Aorta (tissue), 5 donors: ENCODE measurements around the gene APOL1. TPM values are rescaled to one million over a fixed set of nuclear protein-coding genes. Genes with fewer than 3 reads are reported as not detected.

ENCODE experiments used
- ATAC-seq: fragments of 200-7000 bp; cut with Tn5 transposase; one replicate; pipeline ENCODE4 v1.9.1; 2022; ENCODE audit warnings: moderate library complexity; ENCODE audit not compliant: low FRiP score
- DNase-seq, 2 donors: peaks; one replicate each; pipeline ENCODE4 v3.0.0-alpha.2; 2020
- H3K27ac ChIP-seq, 2 donors: one replicate each; pipeline ENCODE4 v1.5.1; 2013; ENCODE audit warnings: low read length in 2 of 2, mild to moderate bottlenecking in 2 of 2, moderate library complexity in 2 of 2, control low read depth in 1 of 2, inconsistent platforms in 1 of 2, low read depth in 1 of 2
- H3K27me3 ChIP-seq, 2 donors: one replicate each; pipeline ENCODE4 v1.6.1; 2013; ENCODE audit warnings: control low read depth in 1 of 2, low read length in 1 of 2, mild to moderate bottlenecking in 1 of 2, moderate library complexity in 1 of 2; ENCODE audit not compliant: insufficient read depth in 2 of 2, control insufficient read depth in 1 of 2
- H3K36me3 ChIP-seq, 2 donors: one replicate each; pipeline ENCODE4 v1.6.1; 2013; ENCODE audit warnings: control low read depth in 1 of 2, low read length in 1 of 2, mild to moderate bottlenecking in 1 of 2; ENCODE audit not compliant: insufficient read depth in 2 of 2, control insufficient read depth in 1 of 2
- H3K4me1 ChIP-seq, 2 donors: one replicate each; pipeline ENCODE4 v1.6.1; 2013; ENCODE audit warnings: low read length in 2 of 2, control low read depth in 1 of 2, mild to moderate bottlenecking in 1 of 2, moderate library complexity in 1 of 2; ENCODE audit not compliant: insufficient read depth in 2 of 2, control insufficient read depth in 1 of 2
- H3K4me3 ChIP-seq, 2 donors: one replicate each; pipeline ENCODE4 v1.5.1; 2013; ENCODE audit warnings: low read length in 2 of 2, control low read depth in 1 of 2, mild to moderate bottlenecking in 1 of 2
- H3K9me3 ChIP-seq: one replicate; pipeline ENCODE4 v1.6.1; 2013; ENCODE audit warnings: mild to moderate bottlenecking, low read length; ENCODE audit not compliant: control insufficient read depth
- WGBS, 2 donors: extraction: QIAGEN DNeasy Blood & Tissue Kit; methylation state at CpG; one replicate each; pipeline ENCODE4 v1.1.7; 2013; 5-methylcytosine and 5-hydroxymethylcytosine counted together
- intact Hi-C, 2 donors: fragments of 100-400 bp; cut with DNase I; formaldehyde crosslinking; loops; one replicate each; pipeline versions ENCODE4 v1.14.2 to v1.15.0; 2022
- polyA plus RNA-seq, 2 donors: library from polyadenylated mRNA; stranded (reverse); fragments of 200-250 nt; gene quantifications; one replicate each; pipeline ENCODE4 v1.2.3, GENCODE V29; 2013
- total RNA-seq, 2 donors: library from RNA; stranded (reverse); fragmentation: NEBNext Ultra II Directional; extraction: Animal tissue kit (Norgen Biotek cat#: 25700); gene quantifications; one replicate each; pipeline ENCODE4 v1.2.1, GENCODE V29; 2021
- donor health status: healthy with polysubstance abuse.
- donor health status: Bipolar disorder and iron deficiency.
- donor health status: DM: no; HTN: no; CAD: no.
- donor health status: DM: no; HTN: no; CAD: no.
- donor health status: DM: yes; HTN: yes; CAD: no.

The APOL1 gene
- total and polyA plus RNA-seq, 4 donors = 14.1 to 74.0 (median 43.2) TPM

GRCh38 chr22:36280379-36280778 is 27.4 kb downstream of the APOL1 start:
- ATAC-seq (no peak), DNase-seq (peak in 1 of 2 donors; percentile 46)
- H3K4me1 ChIP-seq = no peaks in the 10 kb centered on the region
- no peaks in the 10 kb centered on the region for H3K9me3 ChIP-seq
- H3K36me3 ChIP-seq = peaks cover 7 to 20% of the 10 kb centered on the region in 2 donors
- no peak overlapping the region for H3K27ac ChIP-seq
- intact Hi-C loops = no loop called here
- H3K4me3 ChIP-seq = no peak overlapping the region
- no peaks in the 10 kb centered on the region for H3K27me3 ChIP-seq
- 55 to 57% methylated on average over 8 of the region's 8 CpGs for WGBS, 2 donors

GRCh38 chr22:36281781-36282327 is 28.9 kb downstream of the APOL1 start:
- no peaks in the 10 kb centered on the region for H3K27me3 ChIP-seq
- H3K4me3 ChIP-seq = no peak overlapping the region
- intact Hi-C loops = no loop called here
- WGBS, 2 donors = 48 to 67% methylated on average over 14 of the region's 14 CpGs
- no peaks in the 10 kb centered on the region for H3K9me3 ChIP-seq
- ATAC-seq (no peak), DNase-seq (peak; percentile 48 to 62)
- no peaks in the 10 kb centered on the region for H3K4me1 ChIP-seq
- peaks cover 7 to 25% of the 10 kb centered on the region in 2 donors for H3K36me3 ChIP-seq
- H3K27ac ChIP-seq = no peak overlapping the region

DNA sequence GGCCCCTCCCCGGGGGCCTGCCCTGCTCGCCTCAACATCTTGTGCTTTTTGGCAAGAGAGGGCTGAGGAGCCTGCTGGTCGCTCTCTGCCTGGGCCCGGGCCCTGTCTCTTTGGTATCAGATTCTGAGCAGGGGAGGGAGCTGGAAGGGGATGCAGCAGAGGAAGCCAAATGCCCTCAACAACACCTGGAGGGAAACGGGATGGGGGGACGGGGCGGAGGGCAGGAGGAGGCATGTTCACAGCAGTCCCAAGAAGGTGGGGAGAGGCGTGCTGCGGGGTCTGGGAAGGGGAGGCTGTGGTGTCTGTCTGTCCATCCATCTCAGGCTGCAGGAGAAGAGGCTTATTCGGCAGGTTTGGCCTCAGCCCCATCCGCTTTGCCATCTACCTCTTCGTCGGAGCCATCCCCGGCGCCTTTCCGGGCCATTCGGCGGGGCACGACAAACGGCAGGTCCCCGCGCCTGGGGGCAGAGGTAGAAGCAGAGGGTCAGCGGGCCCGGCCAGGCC is 29.4 kb downstream of the APOL1 start:
- Histone ChIP-seq H3K36me3 (peaks cover 7 to 27% of the 10 kb centered on the region in 2 donors), H3K27ac (no peak overlapping the region), H3K9me3 (no peaks in the 10 kb centered on the region), H3K4me1 (no peaks in the 10 kb centered on the region), H3K27me3 (no peaks in the 10 kb centered on the region), H3K4me3 (no peak overlapping the region)
- ATAC-seq (no peak), DNase-seq (no peak)
- WGBS, 2 donors = 68 to 77% methylated on average over 24 of the region's 24 CpGs
- intact Hi-C loops = no loop called here

DNA sequence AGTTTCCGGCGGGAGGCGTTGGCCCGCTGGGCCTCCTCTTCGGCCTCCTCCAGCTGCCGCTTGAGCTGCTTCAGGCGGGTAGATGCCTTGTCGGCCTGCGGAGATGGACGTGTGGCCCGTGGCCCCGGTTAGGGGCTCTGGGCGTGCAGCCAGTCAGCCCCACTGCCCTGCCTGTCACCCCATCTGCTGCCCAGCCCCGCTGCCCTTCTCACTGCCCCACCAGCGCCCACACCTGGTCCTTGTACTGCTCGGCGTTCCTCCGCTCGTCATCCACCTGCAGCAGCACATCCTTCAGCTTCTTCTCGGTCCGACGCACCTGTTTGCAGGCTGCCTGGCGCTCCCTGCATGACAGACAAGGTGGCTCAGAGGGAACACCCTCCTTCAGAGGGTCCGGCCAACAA is 31.2 kb downstream of the APOL1 start:
- DNase-seq (no peak), ATAC-seq (no peak)
- no peaks in the 10 kb centered on the region for H3K27me3 ChIP-seq
- H3K36me3 ChIP-seq = peaks cover 11 to 36% of the 10 kb centered on the region in 2 donors
- 86% methylated on average over 23 to 24 of the region's 24 CpGs for whole genome bisulfite sequencing, 2 donors
- no peak overlapping the region for H3K4me3 ChIP-seq
- H3K27ac ChIP-seq = no peak overlapping the region
- no peaks in the 10 kb centered on the region for H3K4me1 ChIP-seq
- H3K9me3 ChIP-seq = no peaks in the 10 kb centered on the region
- intact Hi-C loops = no loop called here

- WGBS, 2 donors = 78 to 81% methylated on average over 12 of the region's 12 CpGs
- H3K36me3 ChIP-seq = peaks cover 11 to 39% of the 10 kb centered on the region in 2 donors
- no peak for ATAC-seq
- no peaks in the 10 kb centered on the region for H3K27me3 ChIP-seq
- intact Hi-C loops = no loop called here
- peak overlapping the region in 1 of 2 donors; percentile 14 for H3K27ac ChIP-seq
- H3K4me3 ChIP-seq = no peak overlapping the region
- H3K4me1 ChIP-seq = no peaks in the 10 kb centered on the region
- no peak for DNase-seq
- H3K9me3 ChIP-seq = no peaks in the 10 kb centered on the region
Measured at GRCh38 chr22:36285017-36285416, 32.1 kb downstream of the APOL1 start.

DNA sequence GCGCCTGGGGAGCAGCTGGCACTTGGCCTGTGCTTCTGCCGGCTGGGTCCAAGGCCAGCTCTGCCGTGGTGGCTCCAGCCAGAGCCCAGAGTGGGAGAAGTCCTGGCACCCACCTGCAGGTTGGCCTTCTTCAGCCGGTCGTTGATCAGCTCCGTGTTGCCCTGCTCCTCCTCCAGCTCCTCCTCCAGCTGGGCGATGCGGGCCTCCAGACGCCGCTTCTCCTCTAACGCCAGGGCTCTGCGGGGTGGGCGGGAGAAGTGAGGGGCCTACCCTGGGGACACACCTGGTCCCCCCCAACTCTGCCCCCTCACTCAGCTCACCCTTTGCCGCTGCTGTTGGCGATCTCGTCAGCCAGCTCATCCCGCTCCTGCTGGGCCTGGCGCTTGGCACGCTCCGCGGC is 32.6 kb downstream of the APOL1 start:
- Histone ChIP-seq H3K4me1 (no peaks in the 10 kb centered on the region), H3K4me3 (no peak overlapping the region), H3K27ac (no peak overlapping the region), H3K36me3 (peaks cover 11 to 39% of the 10 kb centered on the region in 2 donors), H3K9me3 (no peaks in the 10 kb centered on the region), H3K27me3 (no peaks in the 10 kb centered on the region)
- DNase-seq (peak in 1 of 2 donors; percentile 47), ATAC-seq (no peak)
- intact Hi-C loops = no loop called here
- 69 to 71% methylated on average over 21 of the region's 21 CpGs for WGBS, 2 donors

DNA sequence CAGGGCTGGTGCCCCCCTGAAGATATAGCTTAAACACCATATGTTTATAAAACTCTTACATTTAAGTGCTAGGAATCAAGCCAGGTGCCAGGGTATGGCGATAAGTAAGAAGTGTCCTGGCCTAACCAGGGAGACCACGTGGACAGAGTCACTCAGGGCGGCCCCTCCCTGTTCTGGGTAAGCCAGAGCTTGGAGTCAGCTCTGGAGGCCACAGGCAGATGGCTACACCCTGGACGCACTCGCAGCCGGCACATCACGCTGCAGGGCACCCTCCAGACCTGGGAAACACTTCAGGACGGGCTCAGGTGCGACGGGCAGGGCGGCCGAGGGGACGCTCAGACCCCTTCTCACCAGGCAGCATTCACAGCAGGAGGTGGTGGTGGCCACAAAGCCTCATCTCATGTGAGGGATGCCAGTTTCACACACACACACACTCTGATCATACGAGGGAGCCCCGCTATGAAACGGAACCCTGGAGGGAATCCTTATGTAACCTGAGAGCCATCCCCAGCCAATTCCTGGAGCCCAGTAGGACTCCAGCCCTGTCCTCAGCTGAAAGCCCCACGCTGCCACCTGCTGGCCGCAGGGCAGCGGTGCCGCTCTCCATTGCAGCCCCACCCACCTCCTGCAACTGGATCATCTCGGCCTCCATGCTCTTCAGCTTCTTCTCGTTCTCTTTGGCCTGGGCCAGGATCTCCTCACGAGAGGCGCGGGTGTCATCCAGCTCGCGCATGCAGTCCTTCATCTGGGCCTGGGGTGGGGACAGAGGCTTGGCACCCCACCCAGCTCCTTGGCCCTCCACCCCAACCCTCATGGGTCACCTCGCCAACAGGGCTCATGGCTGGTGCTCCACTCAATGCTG is 33.4 kb downstream of the APOL1 start:
- Histone ChIP-seq H3K4me1 (no peaks in the 10 kb centered on the region), H3K27me3 (no peaks in the 10 kb centered on the region), H3K36me3 (peaks cover 11 to 38% of the 10 kb centered on the region in 2 donors), H3K4me3 (no peak overlapping the region), H3K9me3 (no peaks in the 10 kb centered on the region), H3K27ac (peak overlapping the region in 1 of 2 donors; percentile 33)
- DNase-seq (peak; percentile 75 to 89), ATAC-seq (peak; percentile 78)
- intact Hi-C loops = no loop called here
- 52 to 53% methylated on average over 28 of the region's 28 CpGs for WGBS, 2 donors

DNA sequence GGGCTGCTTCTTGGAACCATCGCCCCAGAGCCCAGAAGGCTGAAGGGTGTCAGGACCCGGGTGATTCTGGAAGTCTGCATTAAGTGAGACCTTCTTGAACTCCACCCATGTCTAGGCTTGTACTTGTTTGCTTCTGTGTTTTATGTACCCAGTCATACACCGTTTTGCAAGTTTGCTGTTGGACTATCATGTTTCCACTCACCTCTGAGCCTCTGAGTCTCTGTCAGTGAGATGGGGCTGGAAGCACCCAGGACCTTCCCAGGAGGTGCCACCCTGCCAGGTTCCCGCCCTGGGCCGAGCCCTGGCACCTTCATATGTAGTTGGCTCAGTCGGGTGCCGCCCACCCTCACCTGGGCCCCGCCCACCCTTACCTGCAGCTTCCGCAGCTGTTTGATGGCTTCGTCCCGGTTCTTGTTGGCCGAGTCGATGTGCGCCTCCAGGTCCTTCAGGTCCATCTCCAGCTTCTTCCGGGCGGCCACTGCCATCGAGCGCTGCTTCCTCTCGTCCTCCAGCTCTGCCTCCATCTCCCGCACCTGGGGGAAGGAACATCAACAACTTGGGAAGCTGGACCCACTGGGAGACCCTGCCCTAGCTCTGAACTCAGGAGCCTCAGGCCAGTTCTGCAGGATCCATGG is 35.1 kb downstream of the APOL1 start:
- WGBS, 2 donors = 85 to 86% methylated on average over 20 of the region's 20 CpGs
- Histone ChIP-seq H3K27ac (no peak overlapping the region), H3K9me3 (no peaks in the 10 kb centered on the region), H3K4me3 (no peak overlapping the region), H3K36me3 (peaks cover 11 to 39% of the 10 kb centered on the region in 2 donors), H3K27me3 (no peaks in the 10 kb centered on the region), H3K4me1 (no peaks in the 10 kb centered on the region)
- no peak for ATAC-seq
- intact Hi-C loops = no loop called here
- DNase-seq = peak; percentile 41 to 67
